GM12878 (cell line): Measurements from ENCODE around the gene NKD2. TPM values are rescaled to one million over a fixed set of nuclear protein-coding genes. Genes with fewer than 3 reads are reported as not detected.

Experiments used
- ATAC-seq: fragments of 200-7000 bp; cut with Tn5 transposase; 3 replicates; pipeline ENCODE4 v1.9.1; 2020; ENCODE audit warnings: mild to moderate bottlenecking, moderate library complexity
- BruUV-seq: library from RNA; stranded (reverse); fragments of 400-500 nt; replicated peaks from 2 replicates; lab custom pipeline; 2021; lab: Mats Ljungman, UMichigan
- CTCF ChIA-PET: fragments of 300-600 bp; sonication (Branson Sonifier 250); formaldehyde crosslinking; extraction: SDS; loops from one replicate; lab custom pipeline; 2021; ENCODE audit warnings: inconsistent platforms; lab: Yijun Ruan, JAX
- POLR2A ChIA-PET: fragments of 350-600 bp; formaldehyde crosslinking; extraction: SDS; loops from one replicate; lab custom pipeline; 2021; ENCODE audit warnings: inconsistent platforms; lab: Charles Lee
- RAD21 ChIA-PET: fragments of 300-600 bp; sonication (Branson Sonifier 250); formaldehyde crosslinking; loops from one replicate; lab custom pipeline; 2023; ENCODE audit warnings: antibody characterized with exemption; ENCODE audit not compliant: unreplicated experiment; lab: Charles Lee
- SMC1A ChIA-PET: fragments of 300-600 bp; sonication (Branson Sonifier 250); formaldehyde crosslinking; loops from one replicate; lab custom pipeline; 2023; ENCODE audit not compliant: unreplicated experiment, uncharacterized antibody; lab: Charles Lee
- DNase-seq: peaks from one replicate; pipeline ENCODE4 v3.0.0-alpha.2; 2011; ENCODE audit warnings: low read depth, low spot score
- FAIRE-seq: peaks from 3 replicates; lab custom pipeline; 2011; peaks lifted over from hg19 to GRCh38; lab: Jason Lieb, UNC
- H2AFZ ChIP-seq: 2 replicates; pipeline ENCODE4 v1.6.0; 2011; ENCODE audit warnings: low read depth, low read length, control low read depth; ENCODE audit not compliant: control insufficient read depth
- H3K27ac ChIP-seq: 2 replicates; pipeline ENCODE4 v1.5.1; 2011; ENCODE audit warnings: control low read depth; ENCODE audit not compliant: control insufficient read depth, insufficient read depth
- H3K27me3 ChIP-seq, 2 experiments: replicated peaks in 1 of 2; 2 replicates each; pipeline versions ENCODE4 v1.6.0 to v1.6.1; 2011; ENCODE audit warnings: low read length in 1 of 2; ENCODE audit not compliant: control insufficient read depth in 2 of 2, insufficient read depth in 2 of 2
- H3K36me3 ChIP-seq, 2 experiments: 2 replicates each; pipeline ENCODE4 v1.5.1; 2011; ENCODE audit warnings: low read length in 1 of 2; ENCODE audit not compliant: control insufficient read depth in 2 of 2, insufficient read depth in 2 of 2
- H3K4me1 ChIP-seq: 2 replicates; pipeline ENCODE4 v1.6.1; 2011; ENCODE audit warnings: mild to moderate bottlenecking, low read length, moderate library complexity, mixed read lengths; ENCODE audit not compliant: control insufficient read depth, insufficient read depth
- H3K4me2 ChIP-seq: 2 replicates; pipeline ENCODE4 v1.6.0; 2011; ENCODE audit warnings: control low read depth; ENCODE audit not compliant: control insufficient read depth, insufficient read depth
- H3K4me3 ChIP-seq: fragments of 200-600 bp; sonication (generic); 2 replicates; pipeline ENCODE4 v1.5.1; 2016
- H3K79me2 ChIP-seq: 2 replicates; pipeline ENCODE4 v1.6.0; 2011; ENCODE audit warnings: low read length; ENCODE audit not compliant: control insufficient read depth, insufficient read depth
- H3K9ac ChIP-seq: 2 replicates; pipeline ENCODE4 v1.8.0; 2011; ENCODE audit warnings: low read length, control low read depth, mixed read lengths; ENCODE audit not compliant: control insufficient read depth, insufficient read depth
- H3K9me3 ChIP-seq: replicated peaks from 3 replicates; pipeline ENCODE4 v1.5.1; 2011; ENCODE audit warnings: mild to moderate bottlenecking, low read length; ENCODE audit not compliant: control insufficient read depth, insufficient read depth
- H4K20me1 ChIP-seq: 2 replicates; pipeline ENCODE4 v1.6.0; 2011; ENCODE audit not compliant: control insufficient read depth, insufficient read depth
- EZH2 ChIP-seq: IDR thresholded peaks from 2 replicates; pipeline ENCODE4 v1.6.1; 2012; ENCODE audit warnings: low read depth, mild to moderate bottlenecking, control low read depth, inconsistent platforms, low read length, borderline replicate concordance; ENCODE audit not compliant: control insufficient read depth
- JUND ChIP-seq: IDR thresholded peaks from 2 replicates; pipeline ENCODE4 v1.6.1; 2012; ENCODE audit warnings: low read depth, mild to moderate bottlenecking, low read length, improper control_type of control experiment, moderate library complexity
- MYC ChIP-seq: IDR thresholded peaks from 2 replicates; pipeline ENCODE4 v1.6.1; 2011; ENCODE audit warnings: mild to moderate bottlenecking, low read length, moderate library complexity, inconsistent platforms; ENCODE audit not compliant: insufficient read depth, insufficient replicate concordance, insufficient read length, severe bottlenecking
- NFXL1 ChIP-seq: fragments of 450-650 bp; IDR thresholded peaks from 2 replicates; pipeline ENCODE4 v1.6.1; 2017; ENCODE audit warnings: antibody characterized with exemption, mild to moderate bottlenecking, borderline replicate concordance
- RAD21 ChIP-seq: IDR thresholded peaks from 2 replicates; pipeline ENCODE4 v1.6.1; 2011; ENCODE audit warnings: mild to moderate bottlenecking, low read depth, low read length, moderate library complexity; ENCODE audit not compliant: insufficient read depth
- SREBF1 ChIP-seq: IDR thresholded peaks from 2 replicates; pipeline ENCODE4 v1.6.1; 2012; ENCODE audit warnings: mild to moderate bottlenecking, low read length
- TCF12 ChIP-seq: IDR thresholded peaks from 2 replicates; pipeline ENCODE4 v1.6.1; 2011; ENCODE audit warnings: low read depth, mild to moderate bottlenecking, low read length
- WGBS: methylation state at CpG from one replicate; pipeline ENCODE4 v1.1.6; 2016; ENCODE audit warnings: low lambda C conversion rate; ENCODE audit not compliant: insufficient replicate concordance, insufficient coverage; ENCODE audit errors: missing lambda C conversion rate; 5-methylcytosine and 5-hydroxymethylcytosine counted together
- in situ Hi-C: fragments of 300-500 bp; cut with MboI; formaldehyde crosslinking; loops from 9 replicates; pipeline ENCODE4 v1.14.3; 2018; ENCODE audit warnings: mixed read lengths
- intact Hi-C: fragments of 100-400 bp; cut with micrococcal nuclease; formaldehyde crosslinking; loops from one replicate; pipeline ENCODE4 v1.14.2; 2022; ENCODE audit not compliant: unreplicated experiment
- polyA plus RNA-seq, 11 experiments: library from polyadenylated mRNA; depleted of rRNA in 4 of 11; unstranded in 6 of 11; stranded (reverse) in 5 of 11; fragments of >200 nt; fragmentation: Nextera tagmentation in 4 of 11; fragmentation: Illumina TruSeq in 1 of 11; extraction: Ambion mirVana in 4 of 11; extraction: Trizol in 1 of 11; gene quantifications; 1 replicate in 1 of 11; 2 replicates in 10 of 11; pipeline versions ENCODE4 v1.2.1 to v1.2.3, GENCODE V29; 2011 to 2016; ENCODE audit warnings: inconsistent platforms in 2 of 11, missing spikeins in 2 of 11, low read depth in 1 of 11
- total RNA-seq, 4 experiments: library from RNA; depleted of rRNA in 3 of 4; stranded (reverse); fragments of >200 nt in 3 of 4; fragmentation: Illumina TruSeq in 1 of 4; extraction: Trizol in 1 of 4; gene quantifications; 2 replicates each; pipeline versions ENCODE4 v1.2.1 to v1.2.3, GENCODE V29; 2013 to 2021
- TF ChIP-seq, protein P1 (sequence below): fragments of 450-650 bp; IDR thresholded peaks from 2 replicates; pipeline ENCODE4 v1.6.1; 2017; ENCODE audit warnings: mild to moderate bottlenecking, moderate library complexity

NKD2 gene
- total and polyA plus RNA-seq, 10 of the 15 experiments (the other 5 are each of a cell fraction or from before 2014, with no cell fraction given) = 0.20 to 0.83 (median 0.26) TPM; not detected in 7

DNA sequence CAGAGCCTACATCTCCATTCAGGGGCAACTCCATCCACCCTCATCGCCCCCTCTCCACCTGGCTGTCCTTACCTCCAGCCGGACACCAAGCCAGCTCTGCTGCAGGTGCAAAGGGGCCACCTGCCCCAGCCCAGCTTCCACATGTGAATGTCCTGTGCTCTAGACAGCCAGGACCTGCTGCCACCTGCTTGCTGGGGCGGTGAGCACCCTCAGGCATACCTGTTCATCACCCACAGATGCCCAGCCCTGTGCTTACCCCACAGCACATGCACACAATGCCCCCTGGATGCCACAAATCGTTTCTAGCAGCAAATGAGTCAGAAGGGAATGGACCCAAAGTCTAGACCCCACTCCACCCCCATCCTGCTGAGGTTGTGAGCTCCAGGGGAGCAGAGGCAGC, 13.3 kb upstream of the NKD2 start:
- 2% methylated on average over 4 of the region's 4 CpGs for WGBS
- ChIA-PET RAD21 (no interaction called here), CTCF (interaction anchor here (0.9 to 1.5 kb wide), 2 partner anchors 15 to 72 kb away, joined by 4 to 5 read pairs; no protein-coding TSS in a partner anchor), POLR2A (no interaction called here), SMC1A (no interaction called here)
- Histone ChIP-seq H3K27ac (no peak overlapping the region), H3K36me3 (no peaks in the 10 kb centered on the region), H3K4me3 (no peak overlapping the region), H2AFZ (no peak overlapping the region), H3K4me2 (no peak overlapping the region), H3K27me3 (peaks cover 2 to 4% of the 10 kb centered on the region in 2 experiments; a peak in 3 of 4 replicates), H3K9ac (no peak overlapping the region), H3K9me3 (no peaks in the 10 kb centered on the region), H3K4me1 (no peaks in the 10 kb centered on the region), H4K20me1 (no peaks in the 10 kb centered on the region; the same call in 1 of the 2 replicates), H3K79me2 (no peaks in the 10 kb centered on the region)
- BruUV-seq = no TSS peak
- intact Hi-C loops (no loop called here), in situ Hi-C loops (no loop called here)
- ATAC-seq (no peak), DNase-seq (no peak), FAIRE-seq (no peak)
- TF ChIP-seq MYC (no peak), TCF12 (no peak), SREBF1 (no peak), JUND (no peak), RAD21 (no peak), EZH2 (no peak), NFXL1 (no peak)
- TF ChIP-seq, protein P1, sequence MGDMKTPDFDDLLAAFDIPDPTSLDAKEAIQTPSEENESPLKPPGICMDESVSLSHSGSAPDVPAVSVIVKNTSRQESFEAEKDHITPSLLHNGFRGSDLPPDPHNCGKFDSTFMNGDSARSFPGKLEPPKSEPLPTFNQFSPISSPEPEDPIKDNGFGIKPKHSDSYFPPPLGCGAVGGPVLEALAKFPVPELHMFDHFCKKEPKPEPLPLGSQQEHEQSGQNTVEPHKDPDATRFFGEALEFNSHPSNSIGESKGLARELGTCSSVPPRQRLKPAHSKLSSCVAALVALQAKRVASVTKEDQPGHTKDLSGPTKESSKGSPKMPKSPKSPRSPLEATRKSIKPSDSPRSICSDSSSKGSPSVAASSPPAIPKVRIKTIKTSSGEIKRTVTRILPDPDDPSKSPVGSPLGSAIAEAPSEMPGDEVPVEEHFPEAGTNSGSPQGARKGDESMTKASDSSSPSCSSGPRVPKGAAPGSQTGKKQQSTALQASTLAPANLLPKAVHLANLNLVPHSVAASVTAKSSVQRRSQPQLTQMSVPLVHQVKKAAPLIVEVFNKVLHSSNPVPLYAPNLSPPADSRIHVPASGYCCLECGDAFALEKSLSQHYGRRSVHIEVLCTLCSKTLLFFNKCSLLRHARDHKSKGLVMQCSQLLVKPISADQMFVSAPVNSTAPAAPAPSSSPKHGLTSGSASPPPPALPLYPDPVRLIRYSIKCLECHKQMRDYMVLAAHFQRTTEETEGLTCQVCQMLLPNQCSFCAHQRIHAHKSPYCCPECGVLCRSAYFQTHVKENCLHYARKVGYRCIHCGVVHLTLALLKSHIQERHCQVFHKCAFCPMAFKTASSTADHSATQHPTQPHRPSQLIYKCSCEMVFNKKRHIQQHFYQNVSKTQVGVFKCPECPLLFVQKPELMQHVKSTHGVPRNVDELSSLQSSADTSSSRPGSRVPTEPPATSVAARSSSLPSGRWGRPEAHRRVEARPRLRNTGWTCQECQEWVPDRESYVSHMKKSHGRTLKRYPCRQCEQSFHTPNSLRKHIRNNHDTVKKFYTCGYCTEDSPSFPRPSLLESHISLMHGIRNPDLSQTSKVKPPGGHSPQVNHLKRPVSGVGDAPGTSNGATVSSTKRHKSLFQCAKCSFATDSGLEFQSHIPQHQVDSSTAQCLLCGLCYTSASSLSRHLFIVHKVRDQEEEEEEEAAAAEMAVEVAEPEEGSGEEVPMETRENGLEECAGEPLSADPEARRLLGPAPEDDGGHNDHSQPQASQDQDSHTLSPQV = no peak
